ENCODE measurements around the gene RFFL. TPM values are rescaled to one million over a fixed set of nuclear protein-coding genes. Genes with fewer than 3 reads are reported as not detected.

Gene RFFL
- total and polyA plus RNA-seq, 9 of the 15 experiments (the other 6 are each of a cell fraction or from before 2014, with no cell fraction given), result 3.4 to 18.1 (median 12.8) TPM

GRCh38 chr17:34974794-34975785 lies 88.4 kb downstream of the RFFL start:
- no peak for FAIRE-seq
- TF ChIP-seq ZNF124 (CRISPR knock-in tag; IDR thresholded peaks at IDR 0.05) (no peak), E2F3 (CRISPR knock-in tag; IDR thresholded peaks at IDR 0.05) (no peak), ADNP (tag; IDR thresholded peaks at IDR 0.05) (no peak), DPF2 (IDR thresholded peaks at IDR 0.05) (peak; percentile 49), JUN (IDR thresholded peaks at IDR 0.05; ENCODE audit: borderline replicate concordance, low read depth, low read length) (0 out of 2 replicates have a peak, but pooled peaks have one; percentile 40), JUN (CRISPR knock-in tag; IDR thresholded peaks at IDR 0.05; ENCODE audit: borderline replicate concordance) (no peak), KDM1A (IDR thresholded peaks at IDR 0.05) (peak; percentile 62 to 76; a peak in 3 of 4 replicates), HDAC3 (IDR thresholded peaks at IDR 0.05; ENCODE audit: borderline replicate concordance, partially characterized antibody) (no peak), MGA (IDR thresholded peaks at IDR 0.05) (0 out of 2 replicates have a peak, but pooled peaks have one; percentile 9), FOSL1 (tag; conservative IDR thresholded peaks at IDR 0.05) (peak; percentile 90)

More at GRCh38 chr17:34974794-34975785, 88.4 kb downstream of the RFFL start:
- BruUV-seq (replicated peaks), result no TSS peak
- no peaks in the 10 kb centered on the region for H3K9me3 ChIP-seq (replicated peaks; ENCODE audit: control insufficient read depth, insufficient read depth, low read depth, low read length)
- H4K20me1 ChIP-seq (replicated peaks; ENCODE audit: control insufficient read depth, insufficient read depth, low read length), result no peaks in the 10 kb centered on the region
- H2AFZ ChIP-seq (ENCODE audit: low read depth, low read length), result no peak overlapping the region
- no peak overlapping the region for H3K4me2 ChIP-seq (ENCODE audit: insufficient read depth, low read length)
- DNase-seq (ENCODE audit: extremely low read depth in 1 of 4, low spot score in 3 of 4), result no peak
- H3K9ac ChIP-seq (ENCODE audit: insufficient read depth in 1 of 2, low read depth in 2 of 2, low read length in 2 of 2), result no peak overlapping the region
- 44% methylated on average over 3 of the region's 3 CpGs for WGBS (ENCODE audit: insufficient coverage, low coverage, missing lambda C conversion rate)
- ChIA-PET CTCF (ENCODE audit: low intra/inter-chr PET ratio) (no interaction called here), POLR2A (interaction anchor here (0.6 to 2.2 kb wide), 5 partner anchors 9 to 109 kb away, joined by 3 to 13 read pairs (median 5); partner anchors contain the start of genes CCT6B and ZNF830)
- ATAC-seq, result no peak
- H3K4me1 ChIP-seq (replicated peaks in 1 of 2; ENCODE audit: control insufficient read depth in 2 of 2, insufficient read depth in 2 of 2, low read length in 2 of 2), result peaks cover under 1 to 11% of the 10 kb centered on the region in 2 experiments; a peak in 3 of 5 replicates
- H3K27me3 ChIP-seq (ENCODE audit: control insufficient read depth in 2 of 2, insufficient read depth in 2 of 2, low read length in 2 of 2), result no peaks in the 10 kb centered on the region
- intact Hi-C loops (cut with micrococcal nuclease), result no loop called here
- no peak overlapping the region for H3K27ac ChIP-seq (ENCODE audit: extremely low read depth, low read depth, low read length)
- H3K36me3 ChIP-seq (ENCODE audit: control insufficient read depth, insufficient read depth, low read length), result no peaks in the 10 kb centered on the region
- no peaks in the 10 kb centered on the region for H3K79me2 ChIP-seq (ENCODE audit: control insufficient read depth, insufficient read depth, low read length)
- in situ Hi-C loops (cut with MboI), result no loop called here
- no peak overlapping the region for H3K4me3 ChIP-seq
- H3K9me1 ChIP-seq (ENCODE audit: control insufficient read depth, insufficient read depth, low read length), result no peaks in the 10 kb centered on the region

Data from K562 (cell line).